ENCODE data around the gene GOLGA8J.
"Not testable (repeated sequence)": the region's sequence is repeated elsewhere in the genome, so short reads cannot be mapped to it uniquely, and the experiment has no call there.

Gene GOLGA8J

GRCh38 chr15:30059771-30060170 lies 23.0 kb upstream of the GOLGA8J start:
- Mint-ChIP-seq H3K27me3 (peaks cover 7% of the 10 kb centered on the region), H3K27ac (no peak overlapping the region), H3K4me1 (no peaks in the 10 kb centered on the region), H3K4me3 (no peak overlapping the region), H3K36me3 (no peaks in the 10 kb centered on the region), H3K9me3 (no peaks in the 10 kb centered on the region)
- no peak for DNase-seq
- CTCF ChIA-PET: no interaction called here

- H3K4me1 Mint-ChIP-seq: no peaks in the 10 kb centered on the region
- no peak overlapping the region for H3K4me3 Mint-ChIP-seq
- CTCF ChIA-PET: no interaction called here
- H3K9me3 Mint-ChIP-seq: no peaks in the 10 kb centered on the region
- H3K27me3 Mint-ChIP-seq: peaks cover 8% of the 10 kb centered on the region
- no peak overlapping the region for H3K27ac Mint-ChIP-seq
- DNase-seq: no peak
- no peaks in the 10 kb centered on the region for H3K36me3 Mint-ChIP-seq
Measured at GRCh38 chr15:30062881-30063280, 19.9 kb upstream of the GOLGA8J start.

- H3K27me3 Mint-ChIP-seq: peaks cover 15% of the 10 kb centered on the region
- CTCF ChIA-PET: no interaction called here
- H3K36me3 Mint-ChIP-seq: no peaks in the 10 kb centered on the region
- H3K4me1 Mint-ChIP-seq: no peaks in the 10 kb centered on the region
- no peak overlapping the region for H3K4me3 Mint-ChIP-seq
- H3K9me3 Mint-ChIP-seq: no peaks in the 10 kb centered on the region
- no peak overlapping the region for H3K27ac Mint-ChIP-seq
- no peak for DNase-seq
Measured at GRCh38 chr15:30063835-30064546, 18.8 kb upstream of the GOLGA8J start.

GRCh38 chr15:30065025-30065801 lies 17.5 kb upstream of the GOLGA8J start:
- DNase-seq: no peak
- Mint-ChIP-seq H3K4me1 (no peaks in the 10 kb centered on the region), H3K9me3 (no peaks in the 10 kb centered on the region), H3K27ac (no peak overlapping the region), H3K36me3 (no peaks in the 10 kb centered on the region), H3K4me3 (no peak overlapping the region), H3K27me3 (peaks cover 14% of the 10 kb centered on the region)
- CTCF ChIA-PET: no interaction called here

GRCh38 chr15:30068326-30068725 lies 14.4 kb upstream of the GOLGA8J start:
- CTCF ChIA-PET: no interaction called here
- Mint-ChIP-seq H3K27ac (no peak overlapping the region), H3K9me3 (no peaks in the 10 kb centered on the region), H3K4me3 (no peak overlapping the region), H3K36me3 (no peaks in the 10 kb centered on the region), H3K4me1 (no peaks in the 10 kb centered on the region), H3K27me3 (peaks cover 16% of the 10 kb centered on the region)
- DNase-seq: no peak

- Mint-ChIP-seq H3K36me3 (no peaks in the 10 kb centered on the region), H3K27me3 (peaks cover 30% of the 10 kb centered on the region), H3K4me1 (no peaks in the 10 kb centered on the region), H3K27ac (no peak overlapping the region), H3K4me3 (no peak overlapping the region), H3K9me3 (no peaks in the 10 kb centered on the region)
- CTCF ChIA-PET: no interaction called here
- no peak for DNase-seq
Measured at GRCh38 chr15:30072630-30073029, 10.1 kb upstream of the GOLGA8J start.

- H3K27ac Mint-ChIP-seq: no peak overlapping the region
- peaks cover 27% of the 10 kb centered on the region for H3K27me3 Mint-ChIP-seq
- H3K36me3 Mint-ChIP-seq: no peaks in the 10 kb centered on the region
- no peak overlapping the region for H3K4me3 Mint-ChIP-seq
- no peaks in the 10 kb centered on the region for H3K4me1 Mint-ChIP-seq
- DNase-seq: no peak
- no peaks in the 10 kb centered on the region for H3K9me3 Mint-ChIP-seq
- CTCF ChIA-PET: interaction anchor here (1.2 to 1.8 kb wide), 2 partner anchors 405 to 407 kb away, joined by 4 to 9 read pairs; no protein-coding TSS in a partner anchor
Measured at GRCh38 chr15:30073915-30074314, 8.8 kb upstream of the GOLGA8J start.

GRCh38 chr15:30080816-30081215 lies 1.9 kb upstream of the GOLGA8J start:
- DNase-seq, H3K4me3 Mint-ChIP-seq, H3K9me3 Mint-ChIP-seq, H3K4me1 Mint-ChIP-seq, CTCF ChIA-PET, H3K36me3 Mint-ChIP-seq, H3K27ac Mint-ChIP-seq: not testable (repeated sequence)
- H3K27me3 Mint-ChIP-seq: peaks cover 12% of the 10 kb centered on the region

- H3K27me3 Mint-ChIP-seq, H3K9me3 Mint-ChIP-seq, H3K27ac Mint-ChIP-seq, H3K36me3 Mint-ChIP-seq, CTCF ChIA-PET, H3K4me3 Mint-ChIP-seq, H3K4me1 Mint-ChIP-seq, DNase-seq: not testable (repeated sequence)
Measured at GRCh38 chr15:30097827-30098226, 15.1 kb downstream of the GOLGA8J start.

GRCh38 chr15:30102890-30103289 lies 20.1 kb downstream of the GOLGA8J start:
- H3K27ac Mint-ChIP-seq, H3K27me3 Mint-ChIP-seq, DNase-seq, CTCF ChIA-PET, H3K36me3 Mint-ChIP-seq, H3K9me3 Mint-ChIP-seq, H3K4me3 Mint-ChIP-seq, H3K4me1 Mint-ChIP-seq: not testable (repeated sequence)

- CTCF ChIA-PET, H3K27ac Mint-ChIP-seq, H3K27me3 Mint-ChIP-seq, DNase-seq, H3K9me3 Mint-ChIP-seq, H3K4me1 Mint-ChIP-seq, H3K36me3 Mint-ChIP-seq, H3K4me3 Mint-ChIP-seq: not testable (repeated sequence)
Measured at GRCh38 chr15:30103941-30104507, 21.3 kb downstream of the GOLGA8J start.

GRCh38 chr15:30110591-30110990 lies 27.8 kb downstream of the GOLGA8J start:
- CTCF ChIA-PET, H3K4me1 Mint-ChIP-seq, H3K36me3 Mint-ChIP-seq, H3K27ac Mint-ChIP-seq, H3K27me3 Mint-ChIP-seq, H3K4me3 Mint-ChIP-seq, DNase-seq, H3K9me3 Mint-ChIP-seq: not testable (repeated sequence)

- not testable (repeated sequence) for H3K4me3 Mint-ChIP-seq, DNase-seq
Measured at GRCh38 chr15:30130066-30130465, 47.3 kb downstream of the GOLGA8J start.

GRCh38 chr15:30134751-30135150 lies 52.0 kb downstream of the GOLGA8J start, which contains the start of gene GOLGA8T:
TSS of gene GOLGA8T (plus strand) at chr15:30135051. CDS start at chr15:30135149, 98 bp downstream.
- H3K4me1 Mint-ChIP-seq, H3K27ac Mint-ChIP-seq, DNase-seq, H3K9me3 Mint-ChIP-seq, CTCF ChIA-PET, H3K4me3 Mint-ChIP-seq, H3K36me3 Mint-ChIP-seq, H3K27me3 Mint-ChIP-seq: not testable (repeated sequence)

More at GRCh38 chr15:30130066-30130465, 47.3 kb downstream of the GOLGA8J start:
- CTCF ChIA-PET, H3K27ac Mint-ChIP-seq, H3K4me1 Mint-ChIP-seq, H3K36me3 Mint-ChIP-seq, H3K27me3 Mint-ChIP-seq, H3K9me3 Mint-ChIP-seq: not testable (repeated sequence)

Measured in activated naive CD4-positive, alpha-beta T cell treated with anti-CD3 and anti-CD28 coated beads, Interleukin-2, amount 10 ng/mL, durations not matched to agents 7 days and 5 days (primary cell).